GM19328 (cell line): ENCODE results near the gene KCNH6.

Experiments
- ATAC-seq: cut with Tn5 transposase; IDR thresholded peaks from one replicate; pipeline ENCODE4 v1.9.1; 2021; ENCODE audit warnings: mild to moderate bottlenecking, moderate library complexity; ENCODE audit not compliant: unreplicated experiment

Gene KCNH6

DNA sequence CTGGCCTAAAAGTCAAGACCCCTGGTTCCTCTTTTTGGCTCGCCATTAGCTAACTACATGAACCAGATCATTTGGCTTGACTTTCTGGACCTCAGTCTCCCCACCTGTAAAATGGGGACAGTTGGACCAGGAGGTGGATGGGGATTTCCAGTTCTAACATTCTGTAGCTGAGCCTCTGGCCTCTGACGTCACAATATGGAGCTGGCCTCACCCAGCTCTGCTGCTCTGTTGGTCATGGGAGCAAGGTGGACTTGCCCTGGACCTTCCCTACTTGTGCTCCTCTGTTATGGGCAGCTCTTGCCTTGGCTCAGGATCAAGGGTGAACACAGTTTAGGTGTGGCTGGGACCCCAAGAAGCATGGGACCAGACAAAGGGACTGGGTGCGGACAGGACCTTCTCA, 16.5 kb upstream of the KCNH6 start:
- no peak for ATAC-seq

DNA sequence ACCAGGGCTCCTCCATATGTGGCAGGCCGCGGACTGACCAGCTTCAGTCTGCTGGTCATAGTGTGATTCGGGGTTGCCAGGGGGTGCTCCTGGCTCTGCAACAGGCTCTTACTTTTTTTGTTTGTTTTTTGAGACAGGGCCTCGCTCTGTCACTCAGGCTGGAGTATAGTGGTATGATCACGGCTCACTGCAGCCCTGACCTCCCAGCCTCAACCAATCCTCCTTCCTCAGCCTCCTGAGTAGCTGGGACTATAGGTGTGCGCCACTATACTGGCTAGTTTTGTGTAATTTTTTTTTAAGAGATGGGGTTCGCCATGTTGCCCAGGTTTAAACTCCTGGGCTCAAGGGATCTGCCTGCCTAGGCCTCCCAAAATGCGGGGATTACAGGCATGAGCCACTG, 11.8 kb upstream of the KCNH6 start:
- ATAC-seq = no peak

DNA sequence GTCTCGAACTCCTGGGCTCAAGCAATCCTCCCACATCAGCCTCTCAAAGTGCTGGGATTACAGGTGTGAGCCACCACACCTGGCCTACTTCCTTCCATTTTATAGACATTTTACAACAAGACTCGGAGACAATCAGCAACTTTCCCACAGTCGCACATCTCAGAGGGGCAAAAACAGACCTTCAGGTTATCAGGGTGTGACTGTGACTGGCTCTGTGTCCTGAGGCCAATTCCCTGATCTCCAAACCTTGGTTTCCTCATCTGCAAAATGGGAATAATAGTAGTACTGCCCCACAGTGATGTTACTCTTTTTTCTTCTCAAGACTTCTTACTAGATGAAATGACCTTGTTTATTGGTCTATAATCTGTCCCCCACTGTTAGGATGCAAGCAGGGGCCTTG, 10.8 kb upstream of the KCNH6 start:
- ATAC-seq = no peak

DNA sequence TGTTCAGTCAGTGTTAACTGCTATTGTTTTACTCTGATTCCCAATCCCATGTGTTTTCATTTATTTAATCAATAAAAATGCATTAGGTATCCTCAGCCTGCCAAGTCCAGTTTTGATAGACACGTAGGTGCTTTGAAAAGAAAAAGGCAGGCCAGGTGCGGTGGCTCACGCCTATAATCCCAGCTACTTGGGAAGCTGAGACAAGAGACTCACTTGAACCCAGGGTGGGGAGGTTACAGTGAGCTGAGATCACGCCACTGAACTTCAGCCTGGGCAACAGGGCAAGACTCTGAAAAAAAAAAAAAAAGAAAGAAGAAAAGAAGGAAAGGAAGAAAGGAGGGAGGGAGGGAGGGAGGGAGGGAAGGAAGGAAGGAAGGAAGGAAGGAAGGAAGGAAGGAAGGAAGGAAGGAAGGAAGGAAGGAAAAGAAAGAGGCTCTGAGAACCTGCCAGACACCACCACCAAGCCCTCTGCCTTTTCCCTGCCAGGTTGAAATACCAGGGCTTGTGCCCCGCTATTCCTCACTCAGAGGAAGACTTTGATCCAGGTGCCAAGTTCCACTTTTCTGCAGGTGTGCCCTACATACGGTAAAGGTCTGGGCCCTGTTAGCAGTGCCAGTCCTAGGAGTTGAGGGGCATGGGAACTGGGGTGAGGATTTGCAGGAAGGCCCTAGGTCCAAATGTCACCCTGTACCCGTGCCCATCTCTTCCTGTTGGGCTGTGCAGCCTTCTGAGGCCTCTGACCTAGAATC, 10.1 kb upstream of the KCNH6 start:
- no peak for ATAC-seq

DNA sequence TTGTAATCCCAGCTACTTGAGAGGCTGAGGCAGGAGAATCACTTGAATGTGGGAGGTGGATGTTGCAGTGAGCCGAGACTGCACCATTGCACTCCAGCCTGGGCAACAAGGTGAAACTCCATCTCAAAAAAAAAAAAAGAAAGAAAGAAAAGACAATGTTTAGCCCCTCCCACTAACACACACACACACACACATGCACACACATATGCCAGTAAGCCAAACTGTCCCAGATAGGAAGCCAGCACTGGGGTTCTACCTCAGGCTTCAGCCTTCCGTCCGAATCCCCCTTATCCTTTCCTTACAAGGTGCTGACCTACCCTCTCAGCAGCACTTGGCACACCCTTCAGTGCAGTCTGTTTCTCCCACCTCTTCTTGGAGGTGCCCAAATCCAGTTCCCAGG, 8.7 kb upstream of the KCNH6 start:
- no peak for ATAC-seq

DNA sequence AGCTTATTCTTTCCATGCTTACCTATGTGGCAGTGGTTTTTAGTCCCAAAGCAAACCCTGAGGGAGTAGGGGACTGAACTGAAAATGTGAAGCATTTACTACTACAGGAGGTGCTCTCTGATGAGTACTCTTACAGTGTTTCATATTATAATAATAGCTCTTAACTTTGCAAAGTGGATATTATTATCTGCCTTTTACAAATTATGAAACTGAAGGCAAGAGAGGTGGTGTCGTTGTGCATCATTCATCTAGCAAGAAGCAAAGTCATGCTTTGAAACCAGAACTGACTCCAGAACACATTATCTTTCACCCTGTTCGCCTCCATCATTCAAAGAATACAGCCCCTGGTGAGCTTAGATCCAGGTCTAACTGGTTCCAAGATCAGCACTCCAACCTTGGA, 8.2 kb upstream of the KCNH6 start:
- peak; percentile 43 for ATAC-seq

DNA sequence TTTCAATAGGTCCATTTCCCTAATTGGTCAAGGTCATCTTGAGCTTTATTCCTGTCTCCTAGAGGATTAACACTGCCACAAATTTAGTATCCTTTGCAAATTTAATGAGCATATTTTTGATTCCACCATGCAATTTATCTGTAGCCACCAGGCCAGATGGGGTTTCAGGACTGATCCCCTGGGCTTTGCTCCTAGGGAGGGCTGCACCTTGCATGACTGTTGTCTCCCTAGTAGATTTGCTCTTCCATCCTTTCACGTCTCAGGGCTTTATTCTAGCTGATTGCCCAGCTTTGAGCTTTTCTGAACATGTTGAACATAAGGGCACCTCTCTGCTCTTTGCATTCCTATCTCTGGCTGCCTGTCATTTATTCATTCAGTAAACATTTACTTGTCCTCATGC, 7.7 kb upstream of the KCNH6 start:
- no peak for ATAC-seq

DNA sequence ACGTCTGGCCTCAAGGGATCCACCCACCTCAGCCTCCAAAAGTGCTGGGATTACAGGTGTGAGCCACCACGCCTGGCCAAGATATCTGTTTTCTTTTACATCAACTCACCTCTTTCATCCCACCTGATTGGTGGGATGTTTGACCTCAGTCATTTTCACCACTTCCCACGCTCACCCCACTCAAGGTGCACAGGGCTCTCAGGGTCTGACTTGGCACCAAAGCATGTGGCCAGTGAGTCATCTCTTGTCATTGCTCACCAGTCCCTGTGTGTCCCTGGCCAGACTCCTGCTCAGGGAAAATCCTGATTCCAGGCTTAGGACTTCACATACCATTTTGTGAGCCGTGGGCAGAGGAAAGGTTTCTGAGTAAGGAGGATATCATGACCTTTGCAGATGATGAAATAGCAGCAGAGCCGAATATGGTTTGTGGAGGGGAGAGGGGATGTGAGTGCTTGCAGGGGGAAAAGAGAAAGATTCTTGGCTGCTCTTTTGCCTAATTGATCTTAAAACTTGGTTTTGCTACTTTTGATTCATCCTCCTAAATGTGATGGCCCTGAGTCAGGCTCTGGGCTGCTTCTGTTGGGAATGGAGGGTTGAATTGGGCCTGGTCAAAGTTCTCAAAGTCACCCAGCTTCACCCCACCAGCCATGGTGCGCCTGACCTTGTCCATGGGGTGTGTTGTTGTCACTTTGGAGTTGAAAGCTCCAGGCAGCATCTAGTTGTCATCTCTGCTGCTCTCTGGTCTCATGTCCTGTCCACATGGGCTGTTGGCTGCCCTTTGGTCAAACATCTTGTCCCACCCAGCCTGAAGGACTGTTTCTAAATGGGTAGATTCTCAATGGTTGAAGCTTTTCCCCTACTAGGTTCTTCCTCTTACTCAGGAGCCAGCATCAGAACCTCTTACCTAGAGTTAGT, 6.0 kb upstream of the KCNH6 start:
- no peak for ATAC-seq

DNA sequence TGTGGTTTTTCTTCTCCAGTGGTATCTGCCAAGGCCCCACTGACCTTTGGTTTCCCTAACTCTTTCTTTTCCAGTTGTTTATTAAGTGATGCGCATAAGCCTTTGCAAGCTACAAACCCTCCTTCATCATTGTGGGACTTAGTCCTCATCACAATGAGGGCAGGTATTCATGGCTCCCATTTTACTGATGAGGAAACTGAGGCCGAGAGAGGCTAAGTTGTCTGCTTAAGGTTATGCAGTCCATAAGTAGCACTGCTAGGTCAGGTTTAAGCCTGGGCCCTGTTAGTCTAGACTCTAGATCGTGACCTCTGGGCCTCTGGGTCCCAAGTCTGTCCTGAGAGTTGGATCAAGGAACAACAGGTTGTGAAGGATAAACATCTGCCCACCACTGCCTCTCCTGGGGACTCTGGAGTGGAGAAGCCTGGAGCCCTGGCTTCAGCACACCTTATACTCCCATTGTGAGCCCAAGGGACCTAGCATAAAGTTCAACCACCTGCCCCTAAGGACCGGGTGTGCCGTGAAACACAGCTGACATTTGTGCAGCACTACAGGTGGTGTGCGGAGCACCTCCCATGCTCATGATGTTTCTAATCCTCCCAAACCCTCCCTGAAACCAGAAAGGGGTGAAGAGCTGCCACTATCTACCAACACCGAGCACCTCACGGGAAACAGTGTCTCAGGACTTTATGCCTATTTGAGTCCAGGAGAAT, 5.2 kb upstream of the KCNH6 start:
- no peak for ATAC-seq

DNA sequence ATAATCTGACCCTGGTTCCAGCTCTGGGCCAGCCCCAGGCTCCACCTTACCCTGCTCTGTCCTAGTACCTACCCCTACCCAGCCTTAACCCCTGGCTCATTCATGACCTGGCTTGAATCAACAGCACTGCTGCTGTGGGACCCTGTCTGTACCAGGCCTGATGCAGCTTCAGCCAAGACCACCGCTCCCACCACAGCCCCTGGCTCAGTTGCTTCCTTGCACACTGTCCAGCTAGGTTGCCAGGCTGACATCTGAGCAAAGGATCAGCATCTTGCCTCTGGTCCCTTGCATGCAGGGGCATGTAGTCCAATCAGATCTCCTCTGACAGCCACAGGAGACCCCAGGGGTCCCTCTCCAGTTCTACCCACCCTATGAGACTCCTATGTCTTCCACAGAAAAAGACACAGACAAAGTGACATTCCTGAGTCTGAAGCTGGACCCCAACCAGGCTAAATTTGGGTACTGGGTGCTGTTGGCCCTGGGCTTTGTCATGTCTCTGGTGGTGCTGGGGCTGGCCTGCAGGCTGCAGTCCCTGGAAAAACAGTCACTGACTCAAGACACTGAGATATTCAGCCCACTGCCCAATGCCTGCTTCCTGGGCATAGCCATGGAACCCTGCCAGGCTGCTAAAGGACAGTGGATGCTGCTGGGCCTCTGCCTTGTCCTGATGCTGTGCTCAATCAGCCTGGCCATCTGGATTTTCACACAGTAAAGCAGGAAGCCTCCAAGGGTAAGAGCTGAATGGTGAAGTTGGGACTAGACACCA, 3.9 kb upstream of the KCNH6 start:
- no peak for ATAC-seq

DNA sequence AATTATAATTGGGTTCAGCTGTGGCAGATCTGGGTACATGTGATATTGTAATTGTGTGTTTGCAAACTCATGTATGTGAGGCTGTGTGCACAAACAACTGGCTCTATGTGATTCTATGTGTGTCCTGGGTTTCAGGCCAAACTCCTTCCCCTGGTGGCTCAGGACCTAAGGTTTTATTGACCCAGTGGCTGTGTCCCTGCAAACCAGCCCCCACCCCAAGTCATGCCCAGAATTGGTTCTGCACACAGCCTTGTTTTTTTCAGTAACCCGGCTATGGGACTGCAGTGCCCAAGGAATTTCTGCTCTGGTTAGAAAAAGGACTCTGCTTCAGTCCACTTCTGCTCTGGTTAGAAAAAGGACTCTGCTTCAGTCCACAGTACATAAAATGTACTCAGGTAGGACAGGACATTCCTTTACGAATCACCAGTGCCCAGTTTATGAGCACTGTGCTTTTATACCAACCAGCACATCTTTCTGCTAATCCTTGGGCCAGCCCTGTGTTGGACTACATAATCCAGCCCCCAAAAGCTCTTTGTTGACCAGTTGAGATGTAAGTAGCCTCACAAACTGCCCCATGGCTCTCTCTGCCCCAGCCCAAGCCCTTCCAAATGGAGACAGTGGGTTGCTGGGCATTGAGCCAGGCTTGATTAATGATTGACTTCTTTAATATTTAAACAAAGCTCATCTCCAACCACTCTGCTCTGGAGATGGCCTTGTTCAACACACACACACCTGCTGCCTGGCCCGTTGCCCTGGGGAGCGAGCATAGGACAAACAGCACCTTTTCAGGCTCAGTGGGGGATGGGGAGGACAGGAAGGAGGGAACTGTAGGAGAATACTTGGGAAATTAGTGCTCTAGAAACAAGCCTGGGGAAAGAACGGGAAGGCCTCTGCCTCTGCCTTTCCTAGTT, 2.9 kb upstream of the KCNH6 start:
- no peak for ATAC-seq

DNA sequence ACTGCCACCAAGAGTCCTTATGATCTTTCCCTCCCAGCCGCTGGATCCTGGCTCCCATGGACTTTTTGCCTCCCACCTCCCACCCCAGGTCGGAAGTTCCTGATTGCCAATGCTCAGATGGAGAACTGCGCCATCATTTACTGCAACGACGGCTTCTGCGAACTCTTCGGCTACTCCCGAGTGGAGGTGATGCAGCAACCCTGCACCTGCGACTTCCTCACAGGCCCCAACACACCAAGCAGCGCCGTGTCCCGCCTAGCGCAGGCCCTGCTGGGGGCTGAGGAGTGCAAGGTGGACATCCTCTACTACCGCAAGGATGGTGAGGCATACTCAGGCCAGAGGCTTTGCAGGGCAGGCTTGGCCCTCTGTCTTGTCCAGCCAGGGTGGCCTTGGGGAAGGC, 893 bp downstream of the KCNH6 start:
- no peak for ATAC-seq

DNA sequence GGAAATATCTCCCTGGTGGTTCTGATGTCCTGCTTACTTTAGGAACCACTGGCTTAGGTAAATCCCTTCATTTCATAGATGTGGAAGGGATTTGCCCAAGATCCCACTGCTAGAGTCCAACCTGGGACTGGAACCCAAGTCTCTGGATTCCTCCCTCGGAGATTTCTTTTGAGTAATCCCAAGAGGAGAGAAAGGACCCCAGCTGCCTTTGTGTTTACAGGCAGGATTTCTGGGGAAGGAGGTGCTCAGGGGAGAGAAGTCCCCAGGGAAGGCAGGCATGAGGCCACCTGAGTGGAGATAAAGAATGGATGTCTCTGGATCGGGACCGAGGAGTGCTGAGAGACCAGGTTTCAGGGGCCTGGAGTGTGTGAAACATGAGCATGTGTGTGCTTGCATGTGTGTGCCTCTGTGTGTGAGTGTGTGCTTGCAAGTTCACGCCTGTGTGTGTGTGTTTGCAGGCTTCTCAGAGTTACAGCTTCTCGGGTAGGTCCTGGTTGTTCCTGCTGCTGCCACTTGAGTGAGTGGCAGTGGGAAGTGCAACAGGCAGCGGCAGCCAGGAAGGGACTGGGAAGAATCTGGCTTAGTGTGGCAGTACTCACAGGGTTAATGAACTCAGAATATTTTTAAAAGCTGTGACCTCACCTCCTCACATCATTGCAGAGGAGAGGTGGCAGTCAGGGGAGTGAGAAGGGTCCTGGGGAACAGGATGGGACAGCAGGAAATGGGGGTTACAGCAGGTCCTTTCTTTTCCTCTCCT, 2.2 kb downstream of the KCNH6 start:
- no peak for ATAC-seq

DNA sequence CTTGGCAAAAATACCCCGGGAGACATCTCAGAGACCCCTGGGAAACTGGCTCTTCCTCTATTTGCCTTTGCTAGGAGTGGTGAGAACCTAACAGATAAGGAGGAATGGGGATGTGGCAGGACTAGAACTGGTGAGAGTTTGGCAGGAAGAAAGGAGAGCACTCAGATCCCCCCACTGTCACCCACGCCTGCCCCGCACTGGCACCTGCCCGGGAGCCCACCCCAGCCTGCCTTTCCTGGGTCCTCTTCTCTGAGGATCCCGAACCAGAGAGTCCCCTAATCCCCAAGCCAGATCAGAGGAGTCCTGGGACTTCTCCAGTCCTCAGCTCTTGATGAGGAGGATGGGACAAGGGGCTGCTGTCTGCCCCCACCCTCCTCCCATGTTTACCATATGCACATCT, 3.7 kb downstream of the KCNH6 start:
- no peak for ATAC-seq

DNA sequence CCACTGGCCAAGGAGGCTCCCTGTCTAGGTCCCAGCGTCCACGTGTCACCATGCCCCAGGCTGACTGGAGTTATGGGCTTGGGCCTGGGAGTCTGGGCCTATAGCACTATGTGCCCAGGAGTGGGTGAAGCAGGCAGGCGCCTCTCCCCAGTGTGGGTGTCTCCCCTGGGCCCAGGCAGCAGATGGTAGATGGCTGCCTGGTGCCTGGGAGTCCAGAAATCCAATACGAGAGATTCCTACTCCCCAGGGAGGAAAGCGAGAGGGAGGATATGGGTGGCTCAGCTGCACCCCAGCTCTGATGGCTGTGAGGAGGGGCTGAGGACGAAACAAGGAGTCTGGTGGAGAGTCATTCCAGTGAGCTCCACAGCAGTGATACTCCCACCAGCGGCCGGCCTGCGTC, 5.0 kb downstream of the KCNH6 start:
- ATAC-seq = no peak

DNA sequence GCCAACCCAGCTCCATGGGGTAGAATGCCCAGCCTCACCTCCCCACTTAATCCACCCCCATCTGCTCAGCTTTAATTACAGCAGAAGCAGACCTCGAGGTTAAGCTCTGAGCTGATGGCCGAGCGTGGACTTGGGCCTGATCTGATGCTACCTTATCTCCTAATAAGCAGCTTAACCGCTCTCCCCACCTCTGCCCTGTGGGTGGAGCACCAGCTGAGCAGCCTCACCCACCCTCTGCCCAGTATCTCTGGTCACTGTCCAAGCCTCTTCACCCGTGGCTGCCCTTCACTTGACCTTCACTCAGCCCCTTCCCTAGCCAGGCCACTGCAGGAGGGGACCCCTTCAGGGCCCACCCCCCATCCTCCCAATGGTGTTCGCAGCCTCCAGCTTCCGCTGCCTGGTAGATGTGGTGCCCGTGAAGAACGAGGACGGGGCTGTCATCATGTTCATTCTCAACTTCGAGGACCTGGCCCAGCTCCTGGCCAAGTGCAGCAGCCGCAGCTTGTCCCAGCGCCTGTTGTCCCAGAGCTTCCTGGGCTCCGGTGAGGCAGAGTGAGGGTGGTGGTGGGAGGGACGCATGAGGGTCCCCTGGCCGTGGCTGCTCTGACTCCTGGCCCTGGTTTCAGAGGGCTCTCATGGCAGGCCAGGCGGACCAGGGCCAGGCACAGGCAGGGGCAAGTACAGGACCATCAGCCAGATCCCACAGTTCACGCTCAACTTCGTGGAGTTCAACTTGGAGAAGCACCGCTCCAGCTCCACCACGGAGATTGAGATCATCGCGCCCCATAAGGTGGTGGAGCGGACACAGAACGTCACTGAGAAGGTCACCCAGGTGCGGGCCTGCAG, 6.8 kb downstream of the KCNH6 start:
- ATAC-seq = no peak

DNA sequence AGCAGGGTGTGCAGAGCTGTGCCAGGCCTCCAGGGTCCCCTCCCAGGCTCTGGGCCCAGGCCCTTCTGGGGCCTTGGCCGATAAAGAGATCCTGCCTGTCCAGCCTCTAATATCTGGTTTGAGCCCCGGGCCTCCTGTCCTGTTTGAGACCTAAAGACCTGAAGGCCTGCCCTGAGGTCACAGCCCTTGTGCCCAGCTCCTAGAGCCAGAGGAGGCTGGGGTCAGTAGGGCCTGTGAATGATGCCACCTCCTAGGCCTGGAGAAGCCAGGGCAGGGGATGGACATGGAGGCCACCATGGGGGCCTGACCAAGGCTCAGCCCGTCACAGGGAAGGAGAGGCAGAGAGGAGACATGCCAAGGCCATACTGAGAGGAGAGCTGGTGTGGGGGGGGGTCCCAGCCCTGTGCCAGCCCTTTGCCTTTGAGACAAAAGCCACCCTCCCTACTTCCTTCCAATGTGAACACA, 7.4 kb downstream of the KCNH6 start:
- no peak for ATAC-seq
